SK-N-SH (cell line): ENCODE measurements around the gene DOCK3. TPM values are rescaled to one million over a fixed set of nuclear protein-coding genes. Genes with fewer than 3 reads are reported as not detected.

Experiments
- CTCF ChIA-PET: fragments of 300-600, 350-600 bp; formaldehyde crosslinking; extraction: SDS; loops from one replicate; lab custom pipeline; 2021; lab: Yijun Ruan, JAX
- POLR2A ChIA-PET: fragments of 350-600 bp; sonication (Branson Sonifier 250); formaldehyde crosslinking; extraction: SDS; loops from one replicate; lab custom pipeline; 2020; ENCODE audit warnings: antibody characterized with exemption, inconsistent platforms; lab: Yijun Ruan, JAX
- DNase-seq: peaks from one replicate; pipeline ENCODE4 v3.0.0; 2012
- H2AFZ ChIP-seq: fragments of 200-600 bp; sonication (generic); 2 replicates; pipeline ENCODE4 v1.8.1; 2016; ENCODE audit warnings: antibody characterized with exemption, mild to moderate bottlenecking, low read depth
- H3F3A ChIP-seq: fragments of 200-600 bp; sonication (generic); replicated peaks from 2 replicates; pipeline ENCODE3; 2016; ENCODE audit warnings: antibody characterized with exemption, mild to moderate bottlenecking; ENCODE audit not compliant: insufficient read depth
- H3K27ac ChIP-seq, 2 experiments: fragments of 200-500 bp in 1 of 2; fragments of 200-600 bp in 1 of 2; sonication (Bioruptor generic) in 1 of 2; sonication (generic), shearing (Covaris generic) in 1 of 2; 2 replicates each; pipeline versions ENCODE4 v1.5.1 to v1.6.1; 2014 to 2016; ENCODE audit warnings: low read depth in 2 of 2, inconsistent platforms in 1 of 2, low read length in 1 of 2, mild to moderate bottlenecking in 1 of 2, mixed read lengths in 1 of 2
- H3K27me3 ChIP-seq: fragments of 200-600 bp; sonication (generic), shearing (Covaris generic); 2 replicates; pipeline ENCODE4 v1.6.1; 2016; ENCODE audit warnings: mixed run types; ENCODE audit not compliant: insufficient read depth
- H3K36me3 ChIP-seq, 2 experiments: fragments of 200-500 bp in 1 of 2; fragments of 200-600 bp in 1 of 2; sonication (Bioruptor generic) in 1 of 2; sonication (generic) in 1 of 2; replicated peaks in 1 of 2; 2 replicates each; pipeline versions ENCODE3 to v1.5.1; 2014 to 2016; ENCODE audit warnings: low read length in 1 of 2, mild to moderate bottlenecking in 1 of 2; ENCODE audit not compliant: insufficient read depth in 2 of 2, control insufficient read depth in 1 of 2
- H3K4me1 ChIP-seq, 2 experiments: fragments of 200-500 bp in 1 of 2; fragments of 200-600 bp in 1 of 2; sonication (Bioruptor generic) in 1 of 2; sonication (generic), shearing (Covaris generic) in 1 of 2; 2 replicates each; pipeline versions ENCODE4 v1.5.1 to v1.6.1; 2014 to 2016; ENCODE audit warnings: low read depth in 1 of 2, low read length in 1 of 2, mixed run types in 1 of 2; ENCODE audit not compliant: insufficient read depth in 2 of 2, control insufficient read depth in 1 of 2
- H3K4me2 ChIP-seq: fragments of 200-600 bp; sonication (generic), shearing (Covaris generic); 2 replicates; pipeline ENCODE4 v1.6.1; 2017; ENCODE audit warnings: mixed run types
- H3K4me3 ChIP-seq, 2 experiments: fragments of 200-500 bp in 1 of 2; fragments of 200-600 bp in 1 of 2; sonication (Bioruptor generic) in 1 of 2; sonication (generic), shearing (Covaris generic) in 1 of 2; 2 replicates each; pipeline versions ENCODE4 v1.5.1 to v1.8.1; 2014 to 2016; ENCODE audit warnings: low read depth in 2 of 2, inconsistent platforms in 1 of 2, low read length in 1 of 2, mild to moderate bottlenecking in 1 of 2, mixed read lengths in 1 of 2, moderate library complexity in 1 of 2
- H3K79me2 ChIP-seq: fragments of 200-600 bp; sonication (generic); 2 replicates; pipeline ENCODE4 v1.8.1; 2017; ENCODE audit warnings: mild to moderate bottlenecking; ENCODE audit not compliant: insufficient read depth
- H3K9ac ChIP-seq: fragments of 200-600 bp; sonication (generic); 2 replicates; pipeline ENCODE4 v1.6.1; 2017; ENCODE audit warnings: mixed run types
- H3K9me2 ChIP-seq: fragments of 200-600 bp; sonication (generic); 2 replicates; pipeline ENCODE4 v1.6.1; 2017; ENCODE audit warnings: mixed run types
- H3K9me3 ChIP-seq: fragments of 200-600 bp; sonication (generic); 2 replicates; pipeline ENCODE4 v1.6.1; 2017; ENCODE audit warnings: mixed run types, mild to moderate bottlenecking, moderate library complexity
- H4K20me1 ChIP-seq: fragments of 200-600 bp; sonication (generic); 2 replicates; pipeline ENCODE4 v1.6.1; 2017; ENCODE audit warnings: mild to moderate bottlenecking, mixed run types; ENCODE audit not compliant: insufficient read depth
- CTCF ChIP-seq: fragments of 200-600 bp; sonication (generic); IDR thresholded peaks from 2 replicates; pipeline ENCODE4 v1.6.1; 2017; ENCODE audit warnings: antibody characterized with exemption, mild to moderate bottlenecking, moderate library complexity
- EP300 ChIP-seq, 2 experiments: IDR thresholded peaks; 2 replicates each; pipeline versions ENCODE4 v1.4.0 to v1.6.1; 2012; ENCODE audit warnings: borderline replicate concordance in 1 of 2, low read depth in 1 of 2, low read length in 1 of 2
- EZH2phosphoT487 ChIP-seq: fragments of 200-600 bp; sonication (generic); IDR thresholded peaks from 2 replicates; pipeline ENCODE4 v1.6.1; 2017; ENCODE audit warnings: low read depth, mixed run types, mild to moderate bottlenecking, antibody characterized with exemption, moderate library complexity, borderline replicate concordance
- FOXM1 ChIP-seq: IDR thresholded peaks from 2 replicates; pipeline ENCODE4 v1.4.0; 2012; ENCODE audit warnings: low read depth, mild to moderate bottlenecking
- GABPA ChIP-seq: IDR thresholded peaks from 2 replicates; pipeline ENCODE4 v1.4.0; 2012; ENCODE audit warnings: low read depth, mild to moderate bottlenecking
- IRF3 ChIP-seq: fragments of 150-350 bp; IDR thresholded peaks from 2 replicates; pipeline ENCODE4 v1.6.1; 2016; ENCODE audit warnings: mild to moderate bottlenecking, low read depth, low read length
- MXI1 ChIP-seq: IDR thresholded peaks from 2 replicates; pipeline ENCODE4 v1.6.1; 2012; ENCODE audit warnings: mild to moderate bottlenecking, low read depth, low read length, improper control_type of control experiment
- NFIC ChIP-seq: IDR thresholded peaks from 2 replicates; pipeline ENCODE4 v1.4.0; 2012; ENCODE audit warnings: borderline replicate concordance
- PBX3 ChIP-seq: IDR thresholded peaks from 2 replicates; pipeline ENCODE4; 2012
- POLR2AphosphoS5 ChIP-seq: IDR thresholded peaks from 2 replicates; pipeline ENCODE4 v1.6.1; 2012; ENCODE audit warnings: low read depth, low read length
- RAD21 ChIP-seq: IDR thresholded peaks from 2 replicates; pipeline ENCODE4 v1.6.1; 2012; ENCODE audit warnings: mild to moderate bottlenecking, low read length
- SMC3 ChIP-seq: IDR thresholded peaks from 2 replicates; pipeline ENCODE4 v1.6.1; 2012; ENCODE audit warnings: low read depth, low read length, improper control_type of control experiment
- TAF1 ChIP-seq: IDR thresholded peaks from 2 replicates; pipeline ENCODE4 v1.6.1; 2012; ENCODE audit warnings: low read depth, mild to moderate bottlenecking, low read length, moderate library complexity, borderline replicate concordance
- TEAD4 ChIP-seq: IDR thresholded peaks from 2 replicates; pipeline ENCODE4 v1.4.0; 2012; ENCODE audit warnings: mild to moderate bottlenecking, borderline replicate concordance; ENCODE audit not compliant: insufficient read depth
- USF2 ChIP-seq: fragments of 150-350 bp; IDR thresholded peaks from 2 replicates; pipeline ENCODE4 v1.6.1; 2017; ENCODE audit warnings: antibody characterized with exemption, low read length, low read depth, borderline replicate concordance
- YY1 ChIP-seq: IDR thresholded peaks from 2 replicates; pipeline ENCODE4 v1.4.0; 2012; ENCODE audit warnings: low read depth, mild to moderate bottlenecking
- WGBS: methylation state at CpG from one replicate; pipeline ENCODE4 v1.1.6; 2017; ENCODE audit warnings: low lambda C conversion rate; 5-methylcytosine and 5-hydroxymethylcytosine counted together
- polyA plus RNA-seq, 3 experiments: library from polyadenylated mRNA; depleted of rRNA; stranded (reverse); fragments of >200 nt; gene quantifications; 2 replicates each; pipeline ENCODE4 v1.2.3, GENCODE V29; 2012

DOCK3 gene
- polyA plus RNA-seq, 1 of the 3 experiments (the other 2 are of a cell fraction), result 0.05 TPM

GRCh38 chr3:51422211-51422610, 747.5 kb downstream of the DOCK3 start:
- CTCF ChIA-PET, result interaction anchor here (1.6 to 2.6 kb wide), 2 partner anchors 12 to 247 kb away, joined by 4 to 8 read pairs; no protein-coding TSS in a partner anchor

GRCh38 chr3:51426921-51427320, 752.2 kb downstream of the DOCK3 start:
- no peak overlapping the region for H3K4me3 ChIP-seq
- no peak overlapping the region for H3K4me2 ChIP-seq
- H2AFZ ChIP-seq, result no peak overlapping the region
- TF ChIP-seq SMC3 (no peak), IRF3 (no peak), TAF1 (no peak), PBX3 (no peak), TEAD4 (no peak), RAD21 (no peak), FOXM1 (no peak), USF2 (no peak), GABPA (no peak), EZH2phosphoT487 (no peak), YY1 (no peak)
- H3K9me2 ChIP-seq, result no peaks in the 10 kb centered on the region
- H3K9me3 ChIP-seq, result no peaks in the 10 kb centered on the region
- no peaks in the 10 kb centered on the region for H3F3A ChIP-seq
- H4K20me1 ChIP-seq, result no peaks in the 10 kb centered on the region
- H3K27ac ChIP-seq, result no peak overlapping the region
- no peaks in the 10 kb centered on the region for H3K4me1 ChIP-seq
- no peak for DNase-seq
- WGBS, result 90% methylated on average over 4 of the region's 4 CpGs
- CTCF ChIA-PET, result no interaction called here
- H3K9ac ChIP-seq, result no peak overlapping the region
- H3K36me3 ChIP-seq, result peaks cover 36 to 52% of the 10 kb centered on the region in 2 experiments
- H3K79me2 ChIP-seq, result no peaks in the 10 kb centered on the region
- POLR2A ChIA-PET, result no interaction called here
- H3K27me3 ChIP-seq, result no peaks in the 10 kb centered on the region

More at GRCh38 chr3:51422211-51422610, 747.5 kb downstream of the DOCK3 start:
- Histone ChIP-seq H3K79me2 (no peaks in the 10 kb centered on the region), H3K4me2 (no peak overlapping the region), H3K27ac (no peak overlapping the region), H3F3A (no peaks in the 10 kb centered on the region), H3K9ac (no peak overlapping the region), H3K9me2 (no peaks in the 10 kb centered on the region), H2AFZ (no peak overlapping the region), H3K36me3 (peaks cover 47 to 48% of the 10 kb centered on the region in 2 experiments), H4K20me1 (no peaks in the 10 kb centered on the region), H3K4me3 (no peak overlapping the region), H3K27me3 (no peaks in the 10 kb centered on the region), H3K4me1 (no peaks in the 10 kb centered on the region), H3K9me3 (no peaks in the 10 kb centered on the region)
- POLR2A ChIA-PET, result no interaction called here
- TF ChIP-seq EP300 (IDR thresholded peaks at IDR 0.05; ENCODE audit: borderline replicate concordance in 1 of 2, low read depth in 1 of 2, low read length in 1 of 2) (no peak), FOXM1 (no peak), NFIC (no peak), MXI1 (no peak), POLR2AphosphoS5 (no peak), SMC3 (no peak), CTCF (no peak)
- DNase-seq, result no peak
- 97% methylated on average over 3 of the region's 3 CpGs for WGBS
